Activated CD8-positive, alpha-beta memory T cell treated with anti-CD3 and anti-CD28 coated beads for 4 hours (primary cell): Measurements from ENCODE around the gene PINLYP.

Experiments
- DNase-seq, 2 donors: peaks; one replicate each; pipeline ENCODE4 v3.0.0-alpha.2; 2020; ENCODE audit warnings: low read depth in 2 of 2

The PINLYP gene

GRCh38 chr19:43548706-43549105 lies 26.9 kb upstream of the PINLYP start:
- DNase-seq: no peak

GRCh38 chr19:43551399-43552197 lies 24.0 kb upstream of the PINLYP start:
- no peak for DNase-seq

DNA sequence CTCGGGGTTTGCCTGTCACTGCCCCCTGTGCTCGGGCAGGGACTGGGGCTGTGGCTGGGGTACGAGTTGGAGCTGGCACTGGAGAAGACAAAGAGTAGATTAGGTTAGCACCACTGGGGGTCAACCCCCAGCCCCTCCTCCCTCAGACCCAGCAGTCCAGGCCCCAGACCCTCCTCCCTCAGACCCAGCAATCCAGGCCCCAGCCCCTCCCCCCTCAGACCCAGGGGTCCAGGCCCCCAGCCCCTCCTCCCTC lies 23.5 kb upstream of the PINLYP start:
- no peak for DNase-seq

DNA sequence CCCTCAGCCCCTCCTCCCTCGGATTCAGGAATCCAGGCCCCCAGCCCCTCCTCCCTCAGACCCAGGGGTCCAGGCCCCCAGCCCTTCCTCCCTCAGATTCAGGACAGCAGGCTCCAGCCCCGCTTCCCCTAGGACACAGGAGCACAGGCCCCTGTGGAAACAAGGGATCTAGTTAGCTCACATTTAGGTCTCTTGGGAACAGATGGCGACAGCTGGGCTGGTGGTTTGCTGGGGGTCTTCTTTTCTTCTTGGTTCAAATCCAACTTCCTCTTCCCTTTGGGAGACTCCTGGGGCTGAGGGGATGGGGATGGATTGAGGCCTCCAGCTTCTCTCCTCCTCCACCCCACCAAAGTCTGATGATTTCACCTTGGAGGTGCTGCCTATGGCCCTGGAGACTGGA lies 23.0 kb upstream of the PINLYP start:
- no peak for DNase-seq

DNA sequence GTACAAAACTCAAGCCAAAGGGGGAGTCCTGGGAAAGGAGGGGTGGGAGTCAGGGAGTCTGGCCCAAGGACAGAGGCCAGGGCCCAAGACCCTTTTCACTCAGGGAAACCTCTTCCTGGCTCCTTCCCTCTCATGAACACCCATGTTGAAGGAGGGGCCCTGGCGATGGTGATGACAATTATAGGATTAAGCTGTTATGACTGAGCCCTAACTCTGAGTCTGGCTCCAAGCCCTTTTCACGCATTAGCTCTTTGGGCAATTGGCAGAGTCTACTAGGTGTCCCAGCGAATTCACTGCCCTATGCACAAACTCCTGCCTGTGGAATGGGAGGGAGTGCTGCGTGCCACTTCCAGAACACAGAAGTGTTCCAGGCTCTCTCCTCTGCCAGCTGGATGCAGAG lies 21.9 kb upstream of the PINLYP start:
- DNase-seq: no peak

- DNase-seq: no peak
These were observed 21.2 kb upstream of the PINLYP start for GRCh38 chr19:43554317-43554895.

- DNase-seq: peak; percentile 67 to 72
These were observed 20.3 kb upstream of the PINLYP start for GRCh38 chr19:43555185-43555770.

DNA sequence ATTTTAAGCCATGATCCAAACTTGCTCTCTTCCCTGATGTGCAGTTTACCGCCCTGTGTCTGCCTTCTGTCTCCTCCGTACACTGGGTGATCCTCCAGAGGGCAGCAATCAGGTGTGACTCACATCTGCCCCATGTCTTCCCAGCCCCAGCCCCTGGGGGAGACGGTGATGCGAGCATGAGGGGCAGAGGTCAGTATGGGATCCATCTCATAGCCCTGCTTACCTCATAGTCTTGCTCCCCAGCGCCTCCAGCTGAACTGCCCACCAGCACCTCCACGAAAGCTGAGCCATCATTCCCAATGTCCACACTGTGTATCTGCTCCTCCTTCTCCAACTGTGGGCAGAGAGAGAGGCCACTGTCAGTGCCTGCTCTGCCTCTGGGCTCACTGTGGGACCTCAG lies 14.9 kb upstream of the PINLYP start:
- DNase-seq: no peak

GRCh38 chr19:43561139-43561970 lies 14.2 kb upstream of the PINLYP start:
- DNase-seq: no peak

DNA sequence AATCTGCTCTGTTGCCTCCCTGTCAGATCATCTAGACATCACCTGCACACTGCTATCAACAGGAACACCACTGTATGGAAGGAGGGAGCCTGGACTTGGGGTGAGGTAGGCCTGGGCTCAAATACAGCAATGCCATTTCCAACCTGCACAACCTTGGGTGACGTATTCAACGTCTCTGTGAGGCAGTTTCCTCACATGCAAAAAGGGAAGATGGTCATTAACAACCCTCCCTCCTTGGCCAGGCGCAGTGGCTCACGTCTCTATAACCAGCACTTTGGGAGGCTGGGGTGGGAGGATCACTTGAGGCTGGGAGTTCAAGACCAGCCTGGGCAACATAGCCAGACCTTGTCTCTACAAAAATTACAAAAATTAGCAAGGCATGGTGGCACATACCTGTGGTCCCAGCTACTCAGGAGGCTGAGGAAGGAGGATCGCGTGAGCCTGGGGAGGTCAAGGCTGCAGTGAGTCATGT lies 13.3 kb upstream of the PINLYP start:
- no peak for DNase-seq

DNA sequence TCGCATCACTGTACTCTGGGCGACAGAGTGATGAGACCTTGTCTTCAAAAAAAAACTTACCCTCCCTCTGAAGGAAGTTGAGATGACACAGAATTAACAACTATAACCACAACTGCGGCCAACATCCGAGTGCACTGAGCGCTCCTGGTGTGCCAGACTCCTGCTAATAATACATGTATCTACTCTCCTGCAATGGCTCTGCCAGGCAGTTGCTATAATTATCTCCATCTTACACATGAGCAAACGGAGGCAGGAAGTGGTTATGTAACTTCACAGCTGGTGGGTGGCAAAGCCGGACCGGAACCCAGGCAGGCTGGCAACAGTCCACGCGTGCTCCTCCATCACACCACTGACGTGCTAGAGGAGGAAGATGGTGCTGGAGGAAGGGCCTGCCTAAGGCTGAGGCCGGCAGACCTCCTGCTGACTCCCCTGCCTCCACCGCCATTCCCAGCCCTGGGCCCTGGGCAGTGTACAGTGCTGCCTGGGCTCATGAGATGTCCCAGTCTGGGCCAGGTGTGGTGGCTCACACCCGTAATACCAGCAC lies 12.8 kb upstream of the PINLYP start:
- DNase-seq: peak; percentile 54 to 66

DNA sequence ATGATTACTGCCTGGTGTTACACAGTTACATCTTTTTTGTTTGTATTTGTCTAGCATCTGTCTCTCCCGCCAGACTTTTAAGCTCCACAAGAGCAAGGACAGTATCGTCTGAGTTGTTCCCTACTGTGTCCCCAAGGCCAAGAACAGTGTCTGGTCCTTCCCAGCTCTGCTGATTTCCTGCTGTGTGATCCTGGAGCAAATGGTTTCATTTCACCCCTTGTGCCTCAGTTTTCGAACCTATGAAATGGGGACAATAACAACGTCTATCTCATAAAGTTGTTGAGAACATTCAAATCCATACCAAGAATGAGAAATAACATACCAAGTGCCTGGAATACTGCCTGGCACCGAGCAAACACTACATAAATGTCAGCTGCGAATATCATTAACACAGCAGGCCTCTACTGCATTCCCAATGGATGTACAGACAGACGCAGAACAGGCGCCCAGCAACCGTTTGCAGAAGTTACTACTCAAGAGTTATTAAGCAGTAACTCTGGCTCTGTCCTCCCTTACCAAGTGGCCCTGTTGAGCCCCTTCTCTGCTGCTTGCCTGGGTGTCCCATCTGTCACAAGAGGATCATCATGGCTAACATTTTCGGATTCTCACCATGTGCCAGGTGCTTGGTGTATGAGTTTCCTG lies 11.7 kb upstream of the PINLYP start:
- no peak for DNase-seq

GRCh38 chr19:43564800-43565199 lies 10.8 kb upstream of the PINLYP start:
- DNase-seq: no peak

DNA sequence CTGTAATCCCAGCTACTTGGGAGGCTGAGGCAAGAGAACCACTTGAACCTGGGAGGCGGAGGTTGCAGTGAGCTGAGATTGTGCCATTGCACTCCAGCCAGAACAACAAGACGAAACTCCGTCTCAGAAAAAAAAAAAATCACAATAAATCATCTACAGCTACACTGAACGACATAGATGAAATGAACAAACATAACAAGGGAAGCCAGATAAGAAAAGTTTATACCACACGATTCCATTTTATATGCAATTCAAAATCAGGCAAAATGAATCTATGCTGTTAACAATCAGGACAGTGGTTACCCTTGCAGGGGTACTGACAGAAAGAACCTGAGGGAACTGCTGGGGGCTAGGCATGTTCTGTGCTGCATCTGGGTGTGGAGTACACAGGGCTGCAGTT lies 5.9 kb upstream of the PINLYP start:
- no peak for DNase-seq

DNA sequence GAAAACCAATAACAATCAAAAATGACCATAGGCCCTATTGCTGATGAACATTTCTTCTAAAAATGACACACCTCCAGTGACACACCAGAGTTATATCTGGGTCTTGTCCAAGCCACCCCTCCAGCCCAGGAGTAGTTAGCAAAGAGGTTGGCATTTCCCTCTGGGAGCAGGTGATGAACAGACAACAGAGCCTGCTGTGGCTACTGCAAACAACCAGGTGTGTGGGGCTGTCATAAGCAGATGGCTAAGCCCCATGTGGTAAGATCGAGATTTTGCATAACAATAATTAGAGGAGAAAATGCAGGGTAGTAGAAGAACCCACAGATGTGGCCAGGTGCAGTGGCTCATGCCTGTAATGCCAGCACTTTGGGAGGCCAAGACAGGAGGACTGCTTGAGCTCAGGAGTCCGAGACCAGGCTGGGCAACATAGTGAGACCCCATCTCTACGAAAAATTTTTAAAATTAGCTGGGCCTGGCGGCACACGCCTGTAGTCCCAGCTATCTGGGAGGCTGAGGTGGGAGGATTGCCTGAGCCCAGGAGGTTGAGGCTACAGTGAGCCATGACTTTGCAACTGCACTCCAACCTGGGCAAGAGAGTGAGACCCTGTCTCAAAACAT lies 5.3 kb upstream of the PINLYP start:
- no peak for DNase-seq

DNA sequence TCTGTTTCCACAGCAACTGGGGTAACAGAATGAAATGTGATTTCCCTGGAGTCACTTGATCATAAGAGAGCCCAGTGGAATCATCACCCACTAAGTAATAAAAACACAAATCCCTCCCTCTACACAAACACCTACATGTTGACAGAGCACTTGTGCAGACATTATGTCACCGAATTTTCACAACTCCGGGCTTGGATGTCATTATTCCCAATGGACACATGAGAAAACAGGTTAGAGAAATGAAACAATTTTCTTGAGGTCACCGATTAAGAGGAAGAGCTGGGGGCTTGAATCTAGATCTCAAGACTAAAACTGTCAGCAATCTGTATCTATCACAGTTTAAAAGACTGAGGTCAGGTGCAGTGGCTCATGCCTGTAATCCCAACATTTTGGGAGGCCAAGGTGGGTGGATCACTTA lies 3.4 kb upstream of the PINLYP start:
- DNase-seq: no peak

- no peak for DNase-seq
These were observed 1.0 kb upstream of the PINLYP start for GRCh38 chr19:43574424-43575155.

DNA sequence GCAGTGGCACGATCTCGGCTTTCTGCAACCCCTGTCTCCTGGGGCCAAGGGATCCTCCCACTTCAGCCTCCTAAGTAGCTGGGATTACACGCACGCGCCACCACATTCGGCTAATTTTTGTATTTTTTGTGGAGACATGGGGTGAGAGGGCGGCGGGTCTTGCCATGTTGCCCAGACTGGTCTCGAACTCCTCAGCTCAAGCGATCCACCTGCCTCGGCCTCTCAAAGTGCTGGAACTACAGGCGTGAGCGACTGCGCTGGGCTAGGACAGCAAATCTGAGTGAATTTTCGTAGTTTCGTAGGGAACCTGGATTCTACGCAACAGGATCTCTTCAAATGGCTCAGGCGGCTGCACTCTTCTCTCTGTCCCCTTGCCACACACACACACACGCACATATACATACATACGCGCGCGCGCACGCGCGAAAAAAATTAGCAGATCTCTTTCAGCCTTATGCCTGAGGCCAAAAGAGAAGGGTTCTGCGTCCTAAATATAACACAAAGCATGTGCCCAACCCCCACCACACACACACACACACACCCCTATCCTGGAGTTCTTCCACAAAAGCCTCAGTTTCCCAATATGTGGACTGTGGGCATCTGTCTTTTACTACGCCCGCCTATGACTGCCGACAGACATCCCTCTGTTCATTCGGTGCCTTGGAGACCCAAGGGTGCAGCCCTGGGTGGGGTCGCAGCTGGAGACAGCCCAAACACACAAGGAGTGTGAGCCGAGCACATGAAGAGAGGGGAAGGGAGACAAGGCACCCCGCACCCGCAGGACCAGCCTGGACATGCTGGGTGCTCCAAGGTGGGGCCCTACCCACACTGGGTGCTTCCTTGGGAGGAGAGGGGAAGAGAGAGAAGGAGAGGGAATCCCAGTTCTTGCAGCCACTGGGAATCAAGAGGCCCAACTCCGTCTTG lies 616 bp downstream of the PINLYP start:
- DNase-seq: no peak

DNA sequence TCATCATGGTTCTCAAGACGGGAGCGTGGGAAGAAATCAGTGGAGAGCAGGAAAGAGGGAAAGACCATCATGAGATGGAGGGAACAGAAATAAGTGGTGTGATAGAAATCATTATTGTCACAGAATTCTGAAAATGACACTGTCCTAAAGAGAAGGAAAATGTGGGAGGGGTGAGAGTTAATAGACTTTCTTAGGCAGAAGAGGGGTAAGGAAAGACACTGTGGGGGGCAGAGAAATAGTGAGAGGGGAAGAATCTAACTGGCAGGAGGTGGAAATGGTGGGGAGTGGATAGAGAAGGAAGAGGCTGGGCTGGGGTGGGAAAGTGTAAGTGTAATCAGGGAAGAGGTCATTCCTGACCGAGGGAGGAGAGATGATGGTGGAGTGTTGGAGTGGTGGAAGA lies 3.2 kb downstream of the PINLYP start:
- no peak for DNase-seq

GRCh38 chr19:43581467-43581866 lies 5.9 kb downstream of the PINLYP start:
- no peak for DNase-seq
